Measurements from ENCODE around the gene TSPAN2.

Gene TSPAN2

DNA sequence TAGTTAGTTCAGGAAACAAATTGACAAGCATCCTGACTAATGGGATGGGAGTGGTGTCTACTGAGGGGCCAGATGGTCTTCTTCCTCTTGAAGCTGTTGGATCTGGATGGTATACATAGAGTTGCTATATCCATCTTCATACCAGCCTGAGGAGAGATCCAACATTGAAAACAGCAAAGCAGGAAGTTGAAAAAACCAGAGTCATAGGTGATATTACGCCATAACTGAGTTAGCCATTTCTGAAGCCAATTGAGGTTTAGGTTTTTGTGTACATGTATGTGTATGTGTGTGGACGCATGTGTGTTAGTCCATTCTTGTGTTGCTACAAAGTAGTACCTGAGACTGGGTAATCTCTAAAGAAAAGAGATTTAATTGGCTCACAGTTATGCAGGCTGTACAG is 2.3 kb upstream of the TSPAN2 start:
- H3K9me2 ChIP-seq (replicated peaks; ENCODE audit: low read depth, low read length), result no peaks in the 10 kb centered on the region
- H3F3A ChIP-seq (ENCODE audit: low read depth), result no peaks in the 10 kb centered on the region

DNA sequence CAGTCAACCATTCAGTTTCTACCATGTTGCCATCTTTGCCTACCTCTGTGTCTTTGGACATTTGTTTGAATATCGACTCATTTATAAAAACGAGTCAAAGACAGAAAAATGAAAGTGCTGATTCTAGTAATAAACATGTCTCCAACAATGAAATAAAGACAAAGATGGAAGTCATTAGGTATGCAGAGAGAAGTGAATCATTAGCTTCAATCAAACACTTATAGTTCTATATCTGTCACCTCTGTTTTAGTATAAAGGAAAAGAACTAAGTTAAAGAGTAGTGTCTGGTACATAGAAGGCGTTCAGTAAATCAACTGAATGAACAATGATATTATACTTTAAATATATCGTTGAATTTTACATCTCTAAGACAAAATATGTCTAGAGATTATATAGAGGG is 1.7 kb upstream of the TSPAN2 start:
- Histone ChIP-seq H3K4me3 (ENCODE audit: low read length, poor library complexity, severe bottlenecking) (no peak overlapping the region), H3K9ac (ENCODE audit: low read depth, low read length, poor library complexity, severe bottlenecking) (no peak overlapping the region), H2AFZ (ENCODE audit: low read length) (no peak overlapping the region), H3K4me1 (ENCODE audit: insufficient read depth, low read length, poor library complexity, severe bottlenecking) (peaks cover 16% of the 10 kb centered on the region), H3K9me3 (ENCODE audit: insufficient read depth, low read depth, low read length) (0 out of 2 replicates have a peak, but pooled peaks cover 3% of the 10 kb centered on the region), H3K4me2 (ENCODE audit: low read depth, low read length, poor library complexity, severe bottlenecking) (peak overlapping the region; percentile 66), H3F3A (ENCODE audit: low read depth) (no peaks in the 10 kb centered on the region), H3K27me3 (ENCODE audit: insufficient read depth, low read length, poor library complexity, severe bottlenecking) (no peaks in the 10 kb centered on the region), H3K36me3 (ENCODE audit: insufficient read depth, low read length) (no peaks in the 10 kb centered on the region), H3K9me2 (replicated peaks; ENCODE audit: low read depth, low read length) (no peaks in the 10 kb centered on the region), H4K20me1 (ENCODE audit: insufficient read depth, low read length, poor library complexity, severe bottlenecking) (no peaks in the 10 kb centered on the region), H3K79me2 (ENCODE audit: insufficient read depth, low read length) (no peaks in the 10 kb centered on the region; the same call in 1 of the 2 replicates)
- TF ChIP-seq, protein P1, sequence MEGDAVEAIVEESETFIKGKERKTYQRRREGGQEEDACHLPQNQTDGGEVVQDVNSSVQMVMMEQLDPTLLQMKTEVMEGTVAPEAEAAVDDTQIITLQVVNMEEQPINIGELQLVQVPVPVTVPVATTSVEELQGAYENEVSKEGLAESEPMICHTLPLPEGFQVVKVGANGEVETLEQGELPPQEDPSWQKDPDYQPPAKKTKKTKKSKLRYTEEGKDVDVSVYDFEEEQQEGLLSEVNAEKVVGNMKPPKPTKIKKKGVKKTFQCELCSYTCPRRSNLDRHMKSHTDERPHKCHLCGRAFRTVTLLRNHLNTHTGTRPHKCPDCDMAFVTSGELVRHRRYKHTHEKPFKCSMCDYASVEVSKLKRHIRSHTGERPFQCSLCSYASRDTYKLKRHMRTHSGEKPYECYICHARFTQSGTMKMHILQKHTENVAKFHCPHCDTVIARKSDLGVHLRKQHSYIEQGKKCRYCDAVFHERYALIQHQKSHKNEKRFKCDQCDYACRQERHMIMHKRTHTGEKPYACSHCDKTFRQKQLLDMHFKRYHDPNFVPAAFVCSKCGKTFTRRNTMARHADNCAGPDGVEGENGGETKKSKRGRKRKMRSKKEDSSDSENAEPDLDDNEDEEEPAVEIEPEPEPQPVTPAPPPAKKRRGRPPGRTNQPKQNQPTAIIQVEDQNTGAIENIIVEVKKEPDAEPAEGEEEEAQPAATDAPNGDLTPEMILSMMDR (conservative IDR thresholded peaks at IDR 0.05; ENCODE audit: low read length), result no peak
- TF ChIP-seq EZH2phosphoT487 (IDR thresholded peaks at IDR 0.05; ENCODE audit: borderline replicate concordance), result no peak

More for the DNA sequence above, 2.3 kb upstream of the TSPAN2 start:
- Histone ChIP-seq H3K4me1 (ENCODE audit: insufficient read depth, low read length, poor library complexity, severe bottlenecking) (peaks cover 10% of the 10 kb centered on the region), H3K79me2 (ENCODE audit: insufficient read depth, low read length) (no peaks in the 10 kb centered on the region; the same call in 1 of the 2 replicates), H3K9ac (ENCODE audit: low read depth, low read length, poor library complexity, severe bottlenecking) (no peak overlapping the region), H3K27me3 (ENCODE audit: insufficient read depth, low read length, poor library complexity, severe bottlenecking) (no peaks in the 10 kb centered on the region), H3K36me3 (ENCODE audit: insufficient read depth, low read length) (no peaks in the 10 kb centered on the region), H2AFZ (ENCODE audit: low read length) (no peak overlapping the region), H3K4me3 (ENCODE audit: low read length, poor library complexity, severe bottlenecking) (no peak overlapping the region), H3K9me3 (ENCODE audit: insufficient read depth, low read depth, low read length) (0 out of 2 replicates have a peak, but pooled peaks cover 3% of the 10 kb centered on the region), H4K20me1 (ENCODE audit: insufficient read depth, low read length, poor library complexity, severe bottlenecking) (no peaks in the 10 kb centered on the region), H3K4me2 (ENCODE audit: low read depth, low read length, poor library complexity, severe bottlenecking) (peak overlapping the region; percentile 35)
- no peak for TF ChIP-seq EZH2phosphoT487 (IDR thresholded peaks at IDR 0.05; ENCODE audit: borderline replicate concordance)
- TF ChIP-seq, protein P1 (conservative IDR thresholded peaks at IDR 0.05; ENCODE audit: low read length), result no peak

DNA sequence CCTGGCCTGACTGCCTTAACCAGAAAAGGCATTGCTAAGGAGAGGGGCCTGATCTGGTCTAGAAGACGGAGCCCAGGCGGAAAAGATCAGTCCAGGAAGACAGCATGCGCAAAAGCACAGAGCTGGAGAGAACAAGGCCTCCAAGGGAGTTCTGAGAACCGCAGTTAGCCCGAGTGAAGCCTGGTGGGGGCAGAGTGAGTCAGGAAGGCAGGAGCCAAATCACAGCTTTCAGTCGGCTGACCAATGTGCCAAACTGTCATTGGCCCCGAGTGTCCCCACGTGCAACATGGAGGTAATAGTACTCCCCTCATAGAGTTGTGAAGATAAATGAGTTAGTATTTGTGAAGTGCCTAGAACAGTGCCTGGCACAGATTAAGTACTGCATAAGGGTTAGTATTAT is 1.2 kb upstream of the TSPAN2 start:
- H3K9me2 ChIP-seq (replicated peaks; ENCODE audit: low read depth, low read length), result no peaks in the 10 kb centered on the region
- no peaks in the 10 kb centered on the region for H3K27me3 ChIP-seq (ENCODE audit: insufficient read depth, low read length, poor library complexity, severe bottlenecking)
- peak overlapping the region; percentile 82 for H3K4me3 ChIP-seq (ENCODE audit: low read length, poor library complexity, severe bottlenecking)
- no peak overlapping the region for H3K9ac ChIP-seq (ENCODE audit: low read depth, low read length, poor library complexity, severe bottlenecking)
- H3F3A ChIP-seq (ENCODE audit: low read depth), result no peaks in the 10 kb centered on the region
- H3K4me2 ChIP-seq (ENCODE audit: low read depth, low read length, poor library complexity, severe bottlenecking), result peak overlapping the region; percentile 66
- no peak overlapping the region for H2AFZ ChIP-seq (ENCODE audit: low read length)
- H3K36me3 ChIP-seq (ENCODE audit: insufficient read depth, low read length), result no peaks in the 10 kb centered on the region
- TF ChIP-seq EZH2phosphoT487 (IDR thresholded peaks at IDR 0.05; ENCODE audit: borderline replicate concordance), result no peak
- TF ChIP-seq, protein P1 (conservative IDR thresholded peaks at IDR 0.05; ENCODE audit: low read length), result no peak
- H3K79me2 ChIP-seq (ENCODE audit: insufficient read depth, low read length), result no peaks in the 10 kb centered on the region; the same call in 1 of the 2 replicates
- H3K4me1 ChIP-seq (ENCODE audit: insufficient read depth, low read length, poor library complexity, severe bottlenecking), result peaks cover 20% of the 10 kb centered on the region
- H3K9me3 ChIP-seq (ENCODE audit: insufficient read depth, low read depth, low read length), result 0 out of 2 replicates have a peak, but pooled peaks cover 3% of the 10 kb centered on the region
- no peaks in the 10 kb centered on the region for H4K20me1 ChIP-seq (ENCODE audit: insufficient read depth, low read length, poor library complexity, severe bottlenecking)
